K562 (cell line): ENCODE results near the gene ZNF346. TPM values are rescaled to one million over a fixed set of nuclear protein-coding genes. Genes with fewer than 3 reads are reported as not detected.

Experiments used
- ATAC-seq: fragments of 200-7000 bp; cut with Tn5 transposase; 3 replicates; pipeline ENCODE4 v1.9.1; 2020; ENCODE audit warnings: moderate library complexity
- BruUV-seq: library from RNA; stranded (reverse); fragments of 400-500 nt; replicated peaks from 2 replicates; lab custom pipeline; 2021; lab: Mats Ljungman, UMichigan
- CTCF ChIA-PET: fragments of 300-600 bp; formaldehyde crosslinking; extraction: SDS; loops from one replicate; lab custom pipeline; 2021; ENCODE audit warnings: low intra/inter-chr PET ratio; lab: Yijun Ruan, JAX
- POLR2A ChIA-PET: fragments of 300-600, 350-650 bp; sonication (Branson Sonifier 250); formaldehyde crosslinking; extraction: SDS; loops from one replicate; lab custom pipeline; 2021; ENCODE audit warnings: antibody characterized with exemption, inconsistent platforms; lab: Yijun Ruan, JAX
- DNase-seq, 4 experiments: peaks; one replicate each; pipeline versions ENCODE4 v3.0.0 to v3.0.0-alpha.2; 2011 to 2018; ENCODE audit warnings: low spot score in 3 of 4, mixed read lengths in 3 of 4; ENCODE audit errors: extremely low read depth in 1 of 4
- FAIRE-seq: peaks from 2 replicates; lab custom pipeline; 2011; peaks lifted over from hg19 to GRCh38; lab: Jason Lieb, UNC
- H2AFZ ChIP-seq: 2 replicates; pipeline ENCODE4 v1.6.0; 2011; ENCODE audit warnings: low read depth, low read length, control low read depth, inconsistent platforms
- H3K27ac ChIP-seq: fragments of 200-600 bp; 3 replicates; pipeline ENCODE4 v1.8.0; 2011; ENCODE audit warnings: low read depth, mild to moderate bottlenecking, control low read depth, inconsistent platforms, low read length, moderate library complexity, mixed read lengths; ENCODE audit errors: extremely low read depth
- H3K27me3 ChIP-seq, 2 experiments: fragments of 300-600 bp in 1 of 2; 2 replicates in 1 of 2; 3 replicates in 1 of 2; pipeline versions ENCODE4 v1.6.0 to v1.8.0; 2011; ENCODE audit warnings: inconsistent platforms in 2 of 2, low read length in 2 of 2, mild to moderate bottlenecking in 1 of 2, mixed read lengths in 1 of 2, moderate library complexity in 1 of 2; ENCODE audit not compliant: control insufficient read depth in 2 of 2, insufficient read depth in 2 of 2
- H3K36me3 ChIP-seq: fragments of 300-600 bp; 3 replicates; pipeline ENCODE4 v1.8.0; 2011; ENCODE audit warnings: mild to moderate bottlenecking, low read length, inconsistent platforms; ENCODE audit not compliant: control insufficient read depth, insufficient read depth
- H3K4me1 ChIP-seq, 2 experiments: fragments of 200-600 bp in 1 of 2; replicated peaks in 1 of 2; 2 replicates in 1 of 2; 3 replicates in 1 of 2; pipeline versions ENCODE4 v1.5.1 to v1.8.0; 2011; ENCODE audit warnings: inconsistent platforms in 2 of 2, low read length in 2 of 2, mild to moderate bottlenecking in 1 of 2, mixed read lengths in 1 of 2, moderate library complexity in 1 of 2; ENCODE audit not compliant: control insufficient read depth in 2 of 2, insufficient read depth in 2 of 2
- H3K4me2 ChIP-seq: 2 replicates; pipeline ENCODE4 v1.6.1; 2011; ENCODE audit warnings: low read length, control low read depth, inconsistent platforms, mixed read lengths; ENCODE audit not compliant: insufficient read depth
- H3K4me3 ChIP-seq: fragments of 200-600 bp; sonication (generic), shearing (Covaris generic); 2 replicates; pipeline ENCODE4 v1.5.1; 2016; ENCODE audit warnings: control low read depth, inconsistent platforms
- H3K79me2 ChIP-seq: fragments of 200-600 bp; 3 replicates; pipeline ENCODE4 v1.8.0; 2011; ENCODE audit warnings: low read length, inconsistent platforms; ENCODE audit not compliant: control insufficient read depth, insufficient read depth
- H3K9ac ChIP-seq, 2 experiments: 2 replicates each; pipeline versions ENCODE4 v1.6.0 to v1.6.1; 2011; ENCODE audit warnings: low read depth in 2 of 2, low read length in 2 of 2, control low read depth in 1 of 2, inconsistent platforms in 1 of 2, mild to moderate bottlenecking in 1 of 2, mixed read lengths in 1 of 2; ENCODE audit not compliant: insufficient read depth in 1 of 2
- H3K9me1 ChIP-seq: one replicate; pipeline ENCODE4 v1.6.0; 2011; ENCODE audit warnings: inconsistent platforms, mild to moderate bottlenecking, low read length, moderate library complexity; ENCODE audit not compliant: control insufficient read depth, insufficient read depth
- H3K9me3 ChIP-seq: replicated peaks from 2 replicates; pipeline ENCODE4 v1.5.1; 2011; ENCODE audit warnings: low read depth, low read length, inconsistent platforms; ENCODE audit not compliant: control insufficient read depth, insufficient read depth
- H4K20me1 ChIP-seq: replicated peaks from 2 replicates; pipeline ENCODE4 v1.6.1; 2011; ENCODE audit warnings: low read length, inconsistent platforms, mixed read lengths; ENCODE audit not compliant: control insufficient read depth, insufficient read depth
- HDAC3 ChIP-seq: fragments of 450-650 bp; IDR thresholded peaks from 2 replicates; pipeline ENCODE4 v1.6.1; 2018; ENCODE audit warnings: borderline replicate concordance, mild to moderate bottlenecking, moderate library complexity; ENCODE audit not compliant: partially characterized antibody
- MECOM ChIP-seq: fragments of 250-450 bp; sonication (Bioruptor Pico); IDR thresholded peaks from 2 replicates; pipeline ENCODE4 v1.8.0; 2022; ENCODE audit warnings: inconsistent platforms
- POLR2G ChIP-seq: fragments of 200-400 bp; formaldehyde crosslinking; IDR thresholded peaks from 2 replicates; pipeline ENCODE4 v1.6.1; 2017; ENCODE audit warnings: low read depth, mild to moderate bottlenecking, antibody characterized with exemption, low read length, moderate library complexity
- ZNF263 ChIP-seq: sonication (generic); formaldehyde crosslinking; IDR thresholded peaks from 2 replicates; pipeline ENCODE4 v1.8.0; 2022; ENCODE audit warnings: mild to moderate bottlenecking, missing genetic modification reagents, borderline replicate concordance
- WGBS: fragments of 100-300 bp; shearing (Covaris generic); methylation state at CpG from one replicate; pipeline ENCODE4 v1.1.6; 2016; ENCODE audit warnings: low coverage, mixed read lengths; ENCODE audit not compliant: insufficient coverage; ENCODE audit errors: missing lambda C conversion rate; 5-methylcytosine and 5-hydroxymethylcytosine counted together
- in situ Hi-C: fragments of 300-500 bp; cut with MboI; formaldehyde crosslinking; loops from 4 replicates; pipeline ENCODE4 v1.15.0; 2018; ENCODE audit warnings: inconsistent platforms, mixed read lengths
- intact Hi-C: fragments of 100-400 bp; cut with micrococcal nuclease; formaldehyde crosslinking; loops from 2 replicates; pipeline ENCODE4 v1.14.2; 2022
- polyA plus RNA-seq, 8 experiments: library from polyadenylated mRNA; depleted of rRNA in 4 of 8; stranded (reverse) in 5 of 8; unstranded in 3 of 8; fragments of >200 nt; fragmentation: Nextera tagmentation in 2 of 8; fragmentation: Illumina TruSeq in 1 of 8; extraction: Ambion mirVana in 2 of 8; extraction: Trizol in 1 of 8; gene quantifications; 2 replicates each; pipeline versions ENCODE4 v1.2.1 to v1.2.3, GENCODE V29; 2011 to 2014; ENCODE audit warnings: inconsistent platforms in 1 of 8, missing spikeins in 1 of 8
- total RNA-seq, 7 experiments: library from RNA; depleted of rRNA in 6 of 7; stranded (reverse); fragments of >200 nt in 6 of 7; fragmentation: Illumina TruSeq in 2 of 7; extraction: Trizol in 2 of 7; gene quantifications; 2 replicates each; pipeline versions ENCODE4 v1.2.1 to v1.2.3, GENCODE V29; 2011 to 2021; ENCODE audit warnings: low replicate concordance in 1 of 7
- TF ChIP-seq, protein P1 (sequence below): fragments of 450-650 bp; IDR thresholded peaks from 2 replicates; pipeline ENCODE4 v1.6.1; 2017; ENCODE audit warnings: antibody characterized with exemption
- TF ChIP-seq, protein P2 (sequence below): sonication (generic); formaldehyde crosslinking; IDR thresholded peaks from 2 replicates; pipeline ENCODE4 v1.9.0; 2022; ENCODE audit warnings: mild to moderate bottlenecking, missing genetic modification reagents

Gene ZNF346
- total and polyA plus RNA-seq, 9 of the 15 experiments (the other 6 are each of a cell fraction or from before 2014, with no cell fraction given), result 5.0 to 25.1 (median 20.1) TPM

DNA sequence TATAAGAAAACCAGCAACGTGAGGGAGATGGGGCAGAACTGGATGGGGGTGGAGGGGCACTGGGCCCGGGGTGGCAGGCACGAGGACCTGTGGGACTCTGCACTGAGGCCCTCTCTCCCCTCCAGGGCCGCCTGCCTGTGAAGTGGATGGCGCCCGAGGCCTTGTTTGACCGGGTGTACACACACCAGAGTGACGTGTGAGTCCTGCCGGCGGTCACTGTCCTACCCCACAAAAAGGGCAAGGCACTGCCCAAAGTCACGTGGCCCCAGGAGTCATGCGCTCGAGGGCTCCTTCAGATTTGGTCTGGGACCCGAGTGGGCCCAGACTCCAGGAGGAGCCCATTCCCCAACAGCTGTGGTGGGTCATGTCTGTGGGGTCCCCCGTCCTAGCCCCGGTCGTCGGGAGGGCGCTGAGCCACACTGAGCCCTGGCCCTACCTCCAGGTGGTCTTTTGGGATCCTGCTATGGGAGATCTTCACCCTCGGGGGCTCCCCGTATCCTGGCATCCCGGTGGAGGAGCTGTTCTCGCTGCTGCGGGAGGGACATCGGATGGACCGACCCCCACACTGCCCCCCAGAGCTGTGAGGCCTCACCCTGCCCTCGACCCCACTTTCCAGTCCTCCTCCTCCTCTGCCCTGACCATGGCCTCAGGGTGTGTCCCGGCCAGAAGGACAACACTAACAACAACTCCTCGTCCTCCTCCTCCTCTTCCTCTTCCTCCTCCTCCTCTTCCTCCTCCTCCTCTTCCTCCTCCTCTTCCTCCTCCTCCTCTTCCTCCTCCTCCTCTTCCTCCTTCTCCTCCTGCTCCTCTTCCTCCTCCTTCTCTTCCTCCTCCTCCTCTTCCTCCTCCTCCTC, 73.9 kb downstream of the ZNF346 start:
- H3K4me3 ChIP-seq, result no peak overlapping the region
- H3K27ac ChIP-seq, result no peak overlapping the region
- no peaks in the 10 kb centered on the region for H3K9me3 ChIP-seq
- TF ChIP-seq, protein P1, sequence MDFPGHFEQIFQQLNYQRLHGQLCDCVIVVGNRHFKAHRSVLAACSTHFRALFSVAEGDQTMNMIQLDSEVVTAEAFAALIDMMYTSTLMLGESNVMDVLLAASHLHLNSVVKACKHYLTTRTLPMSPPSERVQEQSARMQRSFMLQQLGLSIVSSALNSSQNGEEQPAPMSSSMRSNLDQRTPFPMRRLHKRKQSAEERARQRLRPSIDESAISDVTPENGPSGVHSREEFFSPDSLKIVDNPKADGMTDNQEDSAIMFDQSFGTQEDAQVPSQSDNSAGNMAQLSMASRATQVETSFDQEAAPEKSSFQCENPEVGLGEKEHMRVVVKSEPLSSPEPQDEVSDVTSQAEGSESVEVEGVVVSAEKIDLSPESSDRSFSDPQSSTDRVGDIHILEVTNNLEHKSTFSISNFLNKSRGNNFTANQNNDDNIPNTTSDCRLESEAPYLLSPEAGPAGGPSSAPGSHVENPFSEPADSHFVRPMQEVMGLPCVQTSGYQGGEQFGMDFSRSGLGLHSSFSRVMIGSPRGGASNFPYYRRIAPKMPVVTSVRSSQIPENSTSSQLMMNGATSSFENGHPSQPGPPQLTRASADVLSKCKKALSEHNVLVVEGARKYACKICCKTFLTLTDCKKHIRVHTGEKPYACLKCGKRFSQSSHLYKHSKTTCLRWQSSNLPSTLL, result no peak
- TF ChIP-seq ZNF263 (CRISPR knock-in tag) (peak; percentile 99), MECOM (no peak), HDAC3 (no peak), POLR2G (0 out of 2 replicates have a peak, but pooled peaks have one; percentile 15)
- TF ChIP-seq, protein P2, sequence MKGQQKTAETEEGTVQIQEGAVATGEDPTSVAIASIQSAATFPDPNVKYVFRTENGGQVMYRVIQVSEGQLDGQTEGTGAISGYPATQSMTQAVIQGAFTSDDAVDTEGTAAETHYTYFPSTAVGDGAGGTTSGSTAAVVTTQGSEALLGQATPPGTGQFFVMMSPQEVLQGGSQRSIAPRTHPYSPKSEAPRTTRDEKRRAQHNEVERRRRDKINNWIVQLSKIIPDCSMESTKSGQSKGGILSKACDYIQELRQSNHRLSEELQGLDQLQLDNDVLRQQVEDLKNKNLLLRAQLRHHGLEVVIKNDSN (CRISPR knock-in tag), result peak; percentile 64
- TF ChIP-seq, all 486 proteins: peak for 3
- Histone ChIP-seq H2AFZ (no peak overlapping the region), H3K9me1 (no peaks in the 10 kb centered on the region), H3K4me2 (no peak overlapping the region), H3K36me3 (0 out of 3 replicates have a peak, but pooled peaks cover 5% of the 10 kb centered on the region), H4K20me1 (no peaks in the 10 kb centered on the region), H3K27me3 (0 out of 5 replicates have a peak, but pooled peaks cover 0 to 3% of the 10 kb centered on the region in 2 experiments), H3K4me1 (peaks cover 0 to 46% of the 10 kb centered on the region in 2 experiments; a peak in 2 of 5 replicates), H3K9ac (peak overlapping the region in 1 of 2 experiments; percentile 35; a peak in 1 of 4 replicates), H3K79me2 (no peaks in the 10 kb centered on the region)
- intact Hi-C loops (loop anchor here (5.0 kb wide), 1 partner anchor 279 kb away; no protein-coding TSS in a partner anchor), in situ Hi-C loops (no loop called here)
- DNase-seq, result no peak
- ChIA-PET CTCF (no interaction called here), POLR2A (no interaction called here)
- ATAC-seq, result no peak
- no peak for FAIRE-seq
- no TSS peak for BruUV-seq
- 66% methylated on average over 8 of the region's 29 CpGs for WGBS
